ENCODE measurements around the gene NT5C3A. TPM values are rescaled to one million over a fixed set of nuclear protein-coding genes. Genes with fewer than 3 reads are reported as not detected.

Gene NT5C3A
- total and polyA plus RNA-seq, 2 of the 8 experiments (the other 6 are each of a cell fraction or from before 2014, with no cell fraction given) = 7.5 to 22.7 TPM

DNA sequence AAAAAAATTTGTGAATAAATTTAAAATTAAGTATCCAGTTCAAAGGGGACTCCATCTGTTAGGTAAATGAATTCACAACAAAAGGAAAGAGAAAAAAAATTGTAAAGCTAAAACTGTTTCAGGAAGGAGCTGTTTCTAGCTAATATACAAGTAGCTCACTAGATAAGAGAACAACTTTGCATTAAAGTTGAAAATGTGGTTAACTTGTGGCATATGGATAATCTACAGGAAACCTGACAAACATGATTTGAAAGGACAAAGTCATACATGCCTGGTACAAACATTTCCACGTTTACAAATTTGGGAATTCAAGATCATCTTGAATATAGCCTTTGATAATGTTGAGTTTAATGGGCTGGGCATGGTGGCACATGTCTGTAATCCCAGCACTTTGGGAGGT, 8.9 kb downstream of the NT5C3A start:
- DNase-seq (ENCODE audit: low read depth in 1 of 2, low spot score in 2 of 2) = no peak
- POLR2A ChIA-PET (ENCODE audit: partially characterized antibody) = interaction anchor here (1.0 to 3.1 kb wide), 2 partner anchors 9 to 61 kb away, joined by 4 to 19 read pairs; partner anchors contain the start of gene NT5C3A
- TF ChIP-seq E2F6 (IDR thresholded peaks at IDR 0.05) (no peak), SAP30 (IDR thresholded peaks at IDR 0.05; ENCODE audit: insufficient read depth, insufficient replicate concordance, low read length) (no peak), EGR1 (IDR thresholded peaks at IDR 0.05; ENCODE audit: borderline replicate concordance, low read depth, low read length) (no peak), TAF1 (IDR thresholded peaks at IDR 0.05; ENCODE audit: low read depth, low read length) (no peak), NRF1 (IDR thresholded peaks at IDR 0.05; ENCODE audit: low read depth, low read length) (no peak), NANOG (IDR thresholded peaks at IDR 0.05; ENCODE audit: insufficient read depth, low read depth, low read length, poor library complexity, severe bottlenecking) (no peak), POLR2A (IDR thresholded peaks at IDR 0.05; ENCODE audit: control extremely low read depth in 1 of 2, low read depth in 2 of 2, low read length in 2 of 2) (no peak), TBP (IDR thresholded peaks at IDR 0.05; ENCODE audit: low read depth, low read length) (no peak), SP1 (IDR thresholded peaks at IDR 0.05; ENCODE audit: low read depth, low read length) (no peak), CBX8 (IDR thresholded peaks at IDR 0.05; ENCODE audit: borderline replicate concordance, low read depth, low read length) (no peak), SIX5 (IDR thresholded peaks at IDR 0.05; ENCODE audit: low read depth, low read length) (no peak), RFX5 (IDR thresholded peaks at IDR 0.05; ENCODE audit: borderline replicate concordance, low read depth, low read length) (no peak)

More for the DNA sequence above, 8.9 kb downstream of the NT5C3A start:
- Histone ChIP-seq H3K4ac (replicated peaks; ENCODE audit: insufficient read length, low read depth, low read length) (no peak overlapping the region), H2BK120ac (replicated peaks; ENCODE audit: low read depth, low read length) (no peak overlapping the region), H2BK15ac (ENCODE audit: low read length) (no peak overlapping the region), H3K27me3 (replicated peaks in 1 of 4; ENCODE audit: control insufficient read depth in 3 of 4, extremely low read depth in 1 of 4, insufficient read depth in 3 of 4, low read length in 3 of 4) (no peaks in the 10 kb centered on the region), H3K14ac (ENCODE audit: insufficient read length) (no peak overlapping the region), H3K4me1 (replicated peaks in 1 of 4; ENCODE audit: control insufficient read depth in 3 of 4, insufficient read depth in 4 of 4, low read length in 3 of 4) (no peaks in the 10 kb centered on the region), H2BK5ac (ENCODE audit: low read depth, low read length) (no peak overlapping the region), H3K79me1 (ENCODE audit: low read depth, low read length) (no peaks in the 10 kb centered on the region; the same call in 1 of the 2 replicates), H3K23me2 (ENCODE audit: low read depth, low read length) (no peaks in the 10 kb centered on the region), H3K9me3 (ENCODE audit: insufficient read depth in 2 of 2, low read depth in 1 of 2, low read length in 1 of 2) (no peaks in the 10 kb centered on the region), H3K56ac (replicated peaks; ENCODE audit: insufficient read length, low read depth, low read length) (no peak overlapping the region), H3K4me3 (ENCODE audit: extremely low read depth in 1 of 4, insufficient read depth in 2 of 4, low read depth in 3 of 4, low read length in 4 of 4) (no peak overlapping the region), H3K4me2 (ENCODE audit: insufficient read depth in 1 of 2, low read depth in 2 of 2, low read length in 2 of 2) (no peak overlapping the region), H2AK5ac (ENCODE audit: low read depth, low read length) (no peak overlapping the region), H2AFZ (ENCODE audit: low read length) (no peak overlapping the region), H4K20me1 (replicated peaks in 1 of 2; ENCODE audit: control insufficient read depth in 1 of 2, insufficient read depth in 2 of 2, low read length in 2 of 2) (peaks cover 5 to 6% of the 10 kb centered on the region in 2 experiments), H3K79me2 (ENCODE audit: control insufficient read depth in 1 of 2, insufficient read depth in 2 of 2, low read length in 2 of 2) (peaks cover 2 to 83% of the 10 kb centered on the region in 2 experiments), H4K8ac (ENCODE audit: extremely low read depth, insufficient read depth, low read length) (no peak overlapping the region), H3K23ac (ENCODE audit: insufficient read length) (no peak overlapping the region), H4K91ac (replicated peaks; ENCODE audit: insufficient read length, low read length) (no peak overlapping the region), H3K9ac (replicated peaks in 1 of 4; ENCODE audit: extremely low read depth in 1 of 4, low read depth in 3 of 4, low read length in 3 of 4) (no peak overlapping the region), H3K36me3 (ENCODE audit: control insufficient read depth in 2 of 4, insufficient read depth in 4 of 4, low read length in 3 of 4) (no peaks in the 10 kb centered on the region; a peak in 1 of 8 replicates), H2BK12ac (ENCODE audit: low read depth, low read length) (no peak overlapping the region), H3K27ac (ENCODE audit: low read depth, low read length) (no peak overlapping the region), H4K5ac (ENCODE audit: insufficient read length, low read depth, low read length) (no peak overlapping the region), H2BK20ac (ENCODE audit: low read length) (no peak overlapping the region), H3K18ac (ENCODE audit: extremely low read depth, low read length) (no peak overlapping the region)
- no peak for FAIRE-seq
- WGBS, 2 experiments (ENCODE audit: extremely low coverage in 1 of 2, insufficient coverage in 1 of 2, insufficient read length in 1 of 2, insufficient replicate concordance in 2 of 2, low coverage in 1 of 2, low lambda C conversion rate in 2 of 2, missing lambda C conversion rate in 1 of 2) = 74% methylated on average over 1 of the region's 1 CpG; no CpG with 5 or more reads in 1 of the 2 experiments
- CTCF ChIA-PET (ENCODE audit: partially characterized antibody) = interaction anchor here (1.2 to 1.6 kb wide), 2 partner anchors 23 to 89 kb away, joined by 3 read pairs; no protein-coding TSS in a partner anchor

All from H1 (cell line).